Right atrium auricular region (tissue), 2 donors: Measurements from ENCODE around the gene TSPAN3. TPM values are rescaled to one million over a fixed set of nuclear protein-coding genes. Genes with fewer than 3 reads are reported as not detected.

Source experiments
- DNase-seq: peaks from one replicate; pipeline ENCODE4 v3.0.0-alpha.2; 2019; ENCODE audit warnings: low spot score
- H3K27ac ChIP-seq, 2 donors: fragments of 200-600 bp; sonication (generic); 1 replicate in 1 of 2; 2 replicates in 1 of 2; pipeline ENCODE4 v1.5.1; 2016 to 2019
- H3K27me3 ChIP-seq, 2 donors: fragments of 200-600 bp; sonication (generic); one replicate each; pipeline versions ENCODE4 v1.5.1 to v1.6.0; 2017 to 2019
- H3K36me3 ChIP-seq: fragments of 200-600 bp; sonication (generic); one replicate; pipeline ENCODE4 v1.5.1; 2016
- H3K4me1 ChIP-seq, 2 donors: fragments of 200-600 bp; sonication (generic); one replicate each; pipeline versions ENCODE4 v1.5.1 to v1.6.0; 2017 to 2019
- H3K4me3 ChIP-seq, 2 donors: fragments of 200-600 bp; sonication (generic); 1 replicate in 1 of 2; 2 replicates in 1 of 2; pipeline ENCODE4 v1.5.1; 2017 to 2019; ENCODE audit warnings: mild to moderate bottlenecking in 1 of 2, moderate library complexity in 1 of 2
- H3K9me3 ChIP-seq, 2 donors: fragments of 200-600 bp; sonication (generic); one replicate each; pipeline ENCODE4 v1.5.1; 2019
- CTCF ChIP-seq, 2 donors: fragments of 200-600 bp; sonication (generic); IDR thresholded peaks; one replicate each; pipeline ENCODE4 v1.5.1; 2019; ENCODE audit warnings: antibody characterized with exemption in 2 of 2
- total RNA-seq, 2 donors: library from RNA; depleted of rRNA; stranded (reverse); fragments of >200 nt; gene quantifications; one replicate each; pipeline ENCODE4 v1.1.0, GENCODE V29; 2016

The TSPAN3 gene
- total RNA-seq, 2 donors from 2014 or later, result 191 to 361 TPM

GRCh38 chr15:77024273-77025082 is 46.4 kb downstream of the TSPAN3 start:
- DNase-seq, result no peak
- Histone ChIP-seq H3K9me3 (no peaks in the 10 kb centered on the region), H3K27me3 (no peaks in the 10 kb centered on the region), H3K36me3 (no peaks in the 10 kb centered on the region), H3K4me3 (no peak overlapping the region), H3K27ac (no peak overlapping the region), H3K4me1 (peaks cover 0 to 21% of the 10 kb centered on the region in 2 donors)
- peak; percentile 90 to 97 for TF ChIP-seq CTCF (IDR thresholded peaks at IDR 0.05)

- Histone ChIP-seq H3K4me1 (peaks cover 0 to 21% of the 10 kb centered on the region in 2 donors), H3K36me3 (no peaks in the 10 kb centered on the region), H3K9me3 (no peaks in the 10 kb centered on the region), H3K27me3 (no peaks in the 10 kb centered on the region), H3K27ac (no peak overlapping the region), H3K4me3 (no peak overlapping the region)
- no peak for TF ChIP-seq CTCF (IDR thresholded peaks at IDR 0.05)
- DNase-seq, result no peak
These were observed 47.2 kb downstream of the TSPAN3 start for GRCh38 chr15:77023576-77024272.

DNA sequence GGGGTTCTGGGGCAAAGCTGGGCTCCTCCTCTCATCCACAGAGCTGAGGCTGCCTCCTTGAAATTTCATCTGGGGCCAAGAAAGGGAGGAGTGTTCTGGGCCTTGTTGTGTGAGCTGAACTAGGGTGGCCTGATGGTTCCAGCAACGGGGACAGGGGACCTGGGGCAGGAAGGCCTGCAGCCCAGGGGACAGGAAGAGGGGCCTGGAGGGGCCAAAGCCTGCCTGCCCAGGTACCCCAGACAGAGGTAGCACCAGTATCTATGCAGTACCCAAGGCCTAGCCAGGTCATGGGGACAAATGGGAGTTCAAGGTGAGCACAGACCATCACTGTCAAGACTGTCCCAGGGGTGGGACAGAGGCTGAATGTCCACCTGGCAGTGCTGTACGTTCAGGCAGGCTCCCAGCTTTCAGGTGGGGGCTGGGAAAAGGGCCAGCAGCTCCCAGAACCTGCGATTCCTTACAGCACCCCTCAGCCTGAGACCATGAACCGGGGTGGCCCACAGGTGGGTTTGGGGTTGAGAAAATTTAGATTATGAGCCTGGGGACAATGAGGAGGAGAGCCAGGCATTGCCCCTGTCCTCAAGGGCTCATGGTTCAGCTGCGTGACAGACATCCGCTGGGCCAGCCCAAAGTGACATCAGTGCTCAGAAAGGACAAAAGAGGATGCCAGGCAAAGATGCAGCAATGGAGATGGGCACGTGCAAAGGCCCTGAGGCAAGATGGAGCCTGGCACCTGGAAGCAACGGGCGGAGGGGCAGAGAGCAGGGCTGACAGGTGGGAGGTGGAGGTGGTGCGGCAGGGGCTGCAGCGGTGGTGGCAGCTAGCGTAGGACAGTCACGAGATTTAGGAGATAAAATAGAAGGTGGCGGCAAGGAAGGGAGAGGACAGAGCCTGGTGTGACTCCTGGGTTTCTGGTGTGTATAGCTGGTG is 48.0 kb downstream of the TSPAN3 start:
- no peak for DNase-seq
- H3K27ac ChIP-seq, result no peak overlapping the region

DNA sequence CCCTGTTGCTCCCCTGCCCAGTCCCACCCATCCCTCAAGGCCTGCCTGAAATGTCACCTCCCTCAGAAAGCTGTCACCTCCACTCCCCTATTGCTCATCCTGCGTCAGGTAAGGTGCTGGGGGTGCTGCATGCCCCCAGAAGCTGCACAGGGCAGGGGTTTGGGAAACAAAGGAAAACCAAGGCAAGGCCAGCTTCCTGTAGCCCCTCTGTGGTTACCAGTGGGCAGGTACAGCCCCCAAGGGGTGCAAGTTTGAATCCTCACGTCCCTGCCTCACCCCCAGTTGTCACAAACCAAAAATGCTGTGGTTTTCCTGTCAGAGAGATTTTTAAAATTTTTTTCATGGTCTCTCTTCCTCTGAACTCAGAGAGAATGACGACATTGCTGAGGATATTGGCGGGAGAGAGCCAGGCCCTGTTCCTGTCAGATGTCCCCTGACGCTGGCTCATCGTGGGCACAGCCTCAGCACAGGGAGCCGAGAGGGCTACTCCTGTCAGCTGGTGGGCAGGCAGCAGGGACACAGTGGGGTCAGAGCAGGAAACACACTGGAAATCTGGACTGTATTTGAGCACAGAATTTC is 49.0 kb downstream of the TSPAN3 start:
- Histone ChIP-seq H3K36me3 (no peaks in the 10 kb centered on the region), H3K4me3 (no peak overlapping the region), H3K4me1 (peaks cover 0 to 15% of the 10 kb centered on the region in 2 donors), H3K9me3 (no peaks in the 10 kb centered on the region), H3K27me3 (no peaks in the 10 kb centered on the region), H3K27ac (no peak overlapping the region)
- DNase-seq, result no peak
- no peak for TF ChIP-seq CTCF (IDR thresholded peaks at IDR 0.05)

More for the DNA sequence above, 48.0 kb downstream of the TSPAN3 start:
- no peak for TF ChIP-seq CTCF (IDR thresholded peaks at IDR 0.05)
- no peaks in the 10 kb centered on the region for H3K9me3 ChIP-seq
- peaks cover 0 to 13% of the 10 kb centered on the region in 2 donors for H3K4me1 ChIP-seq
- no peaks in the 10 kb centered on the region for H3K36me3 ChIP-seq
- no peaks in the 10 kb centered on the region for H3K27me3 ChIP-seq
- H3K4me3 ChIP-seq, result no peak overlapping the region

DNA sequence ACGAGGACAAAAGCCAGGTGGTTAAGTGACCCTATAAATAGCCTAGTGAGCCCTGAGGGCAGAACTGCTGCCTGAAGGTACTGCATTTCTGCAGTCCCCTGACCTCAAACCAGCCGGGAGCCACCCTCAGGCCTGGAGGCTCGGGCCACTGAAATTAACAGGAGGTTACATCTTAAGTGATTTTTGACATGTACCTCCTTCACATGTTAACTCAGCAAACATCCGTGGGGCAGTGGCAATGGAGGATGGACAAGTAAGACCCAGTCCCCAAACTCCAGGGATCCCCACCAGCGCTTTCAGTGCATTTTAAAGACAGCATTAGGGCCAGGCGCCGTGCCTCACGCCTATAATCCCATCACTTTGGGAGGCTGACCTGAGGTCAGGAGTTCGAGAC is 49.8 kb downstream of the TSPAN3 start:
- no peak overlapping the region for H3K27ac ChIP-seq
- DNase-seq, result no peak
- H3K36me3 ChIP-seq, result no peaks in the 10 kb centered on the region
- no peaks in the 10 kb centered on the region for H3K9me3 ChIP-seq
- peaks cover 0 to 17% of the 10 kb centered on the region in 2 donors for H3K4me1 ChIP-seq
- H3K27me3 ChIP-seq, result no peaks in the 10 kb centered on the region
- TF ChIP-seq CTCF (IDR thresholded peaks at IDR 0.05), result no peak
- H3K4me3 ChIP-seq, result no peak overlapping the region
